Caco-2 (cell line): ENCODE data around the gene NYAP1. TPM values are rescaled to one million over a fixed set of nuclear protein-coding genes. Genes with fewer than 3 reads are reported as not detected.

Experiments used
- BruUV-seq: library from RNA; stranded (reverse); fragments of 400-500 nt; replicated peaks from 2 replicates; lab custom pipeline; 2021; lab: Mats Ljungman, UMichigan
- CTCF ChIA-PET: fragments of 300-600 bp; sonication (Branson Sonifier 250); formaldehyde crosslinking; loops from one replicate; lab custom pipeline; 2022; ENCODE audit warnings: antibody characterized with exemption; lab: Charles Lee
- POLR2A ChIA-PET: fragments of 300-600 bp; sonication (Branson Sonifier 250); formaldehyde crosslinking; loops from one replicate; lab custom pipeline; 2022; ENCODE audit warnings: antibody characterized with exemption; lab: Charles Lee
- DNase-seq, 2 experiments: peaks; one replicate each; pipeline versions ENCODE4 v3.0.0 to v3.0.0-alpha.2; 2020 to 2022
- H3K27me3 ChIP-seq: replicated peaks from 2 replicates; pipeline ENCODE4 v1.6.0; 2011; ENCODE audit warnings: low read length; ENCODE audit not compliant: control insufficient read depth, insufficient read depth
- H3K36me3 ChIP-seq: 2 replicates; pipeline ENCODE4 v1.5.1; 2011; ENCODE audit warnings: low read length; ENCODE audit not compliant: control insufficient read depth, insufficient read depth
- H3K4me1 ChIP-seq: fragments of 250-450 bp; sonication (Bioruptor Pico); 2 replicates; pipeline ENCODE4 v1.5.1; 2020; ENCODE audit warnings: mild to moderate bottlenecking
- H3K4me3 ChIP-seq: 2 replicates; pipeline ENCODE4 v1.5.1; 2011; ENCODE audit warnings: low read depth, mild to moderate bottlenecking, control low read depth, low read length
- H3K9me3 ChIP-seq: fragments of 250-450 bp; sonication (Bioruptor Pico); 2 replicates; pipeline ENCODE4 v1.5.1; 2020; ENCODE audit warnings: mild to moderate bottlenecking, moderate library complexity
- H3K27ac Mint-ChIP-seq: one replicate; pipeline ENCODE4 v1.8.0; 2022; ENCODE audit warnings: mixed read lengths; ENCODE audit not compliant: unreplicated experiment
- H3K27me3 Mint-ChIP-seq: one replicate; pipeline ENCODE4 v1.8.0; 2022; ENCODE audit warnings: mixed read lengths; ENCODE audit not compliant: insufficient read depth, unreplicated experiment
- H3K36me3 Mint-ChIP-seq: one replicate; pipeline ENCODE4 v1.8.0; 2022; ENCODE audit warnings: mild to moderate bottlenecking, mixed read lengths; ENCODE audit not compliant: insufficient read depth, unreplicated experiment
- H3K4me1 Mint-ChIP-seq: one replicate; pipeline ENCODE4 v1.8.0; 2022; ENCODE audit warnings: low read depth, mixed read lengths; ENCODE audit not compliant: unreplicated experiment
- H3K4me3 Mint-ChIP-seq: one replicate; pipeline ENCODE4 v1.8.0; 2022; ENCODE audit warnings: mild to moderate bottlenecking, moderate library complexity, mixed read lengths; ENCODE audit not compliant: unreplicated experiment
- H3K9me3 Mint-ChIP-seq: one replicate; pipeline ENCODE4 v1.8.0; 2022; ENCODE audit warnings: mixed read lengths; ENCODE audit not compliant: unreplicated experiment
- intact Hi-C: fragments of 100-400 bp; cut with micrococcal nuclease; formaldehyde crosslinking; loops from one replicate; pipeline ENCODE4 v1.10.0; 2022; ENCODE audit not compliant: unreplicated experiment
- total RNA-seq: library from RNA; stranded (reverse); gene quantifications from 2 replicates; pipeline ENCODE4 v1.2.3, GENCODE V29; 2022
- TF ChIP-seq, protein P1 (sequence below), 2 experiments: fragments of 200-600 bp in 1 of 2; IDR thresholded peaks; 1 replicate in 1 of 2; 2 replicates in 1 of 2; pipeline versions ENCODE4 v1.5.1 to v1.8.0; 2011 to 2022; ENCODE audit warnings: antibody characterized with exemption in 1 of 2, control low read depth in 1 of 2, inconsistent platforms in 1 of 2, low read depth in 1 of 2, low read length in 1 of 2, mild to moderate bottlenecking in 1 of 2, moderate library complexity in 1 of 2; ENCODE audit not compliant: insufficient read depth in 1 of 2, severe bottlenecking in 1 of 2, unreplicated experiment in 1 of 2

The NYAP1 gene
- total RNA-seq, 1 experiment from 2014 or later: 1.3 TPM

- TF ChIP-seq, protein P1, sequence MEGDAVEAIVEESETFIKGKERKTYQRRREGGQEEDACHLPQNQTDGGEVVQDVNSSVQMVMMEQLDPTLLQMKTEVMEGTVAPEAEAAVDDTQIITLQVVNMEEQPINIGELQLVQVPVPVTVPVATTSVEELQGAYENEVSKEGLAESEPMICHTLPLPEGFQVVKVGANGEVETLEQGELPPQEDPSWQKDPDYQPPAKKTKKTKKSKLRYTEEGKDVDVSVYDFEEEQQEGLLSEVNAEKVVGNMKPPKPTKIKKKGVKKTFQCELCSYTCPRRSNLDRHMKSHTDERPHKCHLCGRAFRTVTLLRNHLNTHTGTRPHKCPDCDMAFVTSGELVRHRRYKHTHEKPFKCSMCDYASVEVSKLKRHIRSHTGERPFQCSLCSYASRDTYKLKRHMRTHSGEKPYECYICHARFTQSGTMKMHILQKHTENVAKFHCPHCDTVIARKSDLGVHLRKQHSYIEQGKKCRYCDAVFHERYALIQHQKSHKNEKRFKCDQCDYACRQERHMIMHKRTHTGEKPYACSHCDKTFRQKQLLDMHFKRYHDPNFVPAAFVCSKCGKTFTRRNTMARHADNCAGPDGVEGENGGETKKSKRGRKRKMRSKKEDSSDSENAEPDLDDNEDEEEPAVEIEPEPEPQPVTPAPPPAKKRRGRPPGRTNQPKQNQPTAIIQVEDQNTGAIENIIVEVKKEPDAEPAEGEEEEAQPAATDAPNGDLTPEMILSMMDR (IDR thresholded peaks at IDR 0.05; ENCODE audit: insufficient read depth in 1 of 2, low read depth in 1 of 2, low read length in 1 of 2, severe bottlenecking in 1 of 2, unreplicated experiment in 1 of 2): no peak
- peak overlapping the region; percentile 53 for H3K27ac Mint-ChIP-seq
- H3K4me1 Mint-ChIP-seq: peaks cover 21% of the 10 kb centered on the region
- POLR2A ChIA-PET: interaction anchor here (0.6 to 1.1 kb wide), 3 partner anchors 15 to 80 kb away, joined by 3 to 12 read pairs (median 4); partner anchors contain the start of gene FBXO24
- Histone ChIP-seq H3K4me1 (peaks cover 31% of the 10 kb centered on the region), H3K36me3 (no peaks in the 10 kb centered on the region), H3K4me3 (no peak overlapping the region), H3K9me3 (no peaks in the 10 kb centered on the region), H3K27me3 (no peaks in the 10 kb centered on the region)
- peak in 1 of 2 experiments; percentile 55 for DNase-seq
- CTCF ChIA-PET: interaction anchor here (0.7 kb wide), 1 partner anchor 14 kb away, joined by 4 read pairs; no protein-coding TSS in a partner anchor
- H3K36me3 Mint-ChIP-seq: peaks cover 8% of the 10 kb centered on the region
- no peaks in the 10 kb centered on the region for H3K27me3 Mint-ChIP-seq
- intact Hi-C loops: no loop called here
- H3K9me3 Mint-ChIP-seq: no peaks in the 10 kb centered on the region
- no TSS peak for BruUV-seq
- H3K4me3 Mint-ChIP-seq: no peak overlapping the region
Measured at GRCh38 chr7:100506356-100506923, 22.7 kb downstream of the NYAP1 start.

- peaks cover 10% of the 10 kb centered on the region for H3K4me1 Mint-ChIP-seq
- no peaks in the 10 kb centered on the region for H3K36me3 Mint-ChIP-seq
- H3K4me3 Mint-ChIP-seq: no peak overlapping the region
- H3K36me3 ChIP-seq: no peaks in the 10 kb centered on the region
- peaks cover 14% of the 10 kb centered on the region for H3K4me1 ChIP-seq
- no TSS peak for BruUV-seq
- POLR2A ChIA-PET: no interaction called here
- TF ChIP-seq, protein P1 (IDR thresholded peaks at IDR 0.05; ENCODE audit: insufficient read depth in 1 of 2, low read depth in 1 of 2, low read length in 1 of 2, severe bottlenecking in 1 of 2, unreplicated experiment in 1 of 2): no peak
- H3K9me3 Mint-ChIP-seq: no peaks in the 10 kb centered on the region
- no peaks in the 10 kb centered on the region for H3K9me3 ChIP-seq
- H3K27me3 ChIP-seq: no peaks in the 10 kb centered on the region
- H3K27ac Mint-ChIP-seq: no peak overlapping the region
- intact Hi-C loops: no loop called here
- CTCF ChIA-PET: no interaction called here
- no peak for DNase-seq
- no peaks in the 10 kb centered on the region for H3K27me3 Mint-ChIP-seq
- no peak overlapping the region for H3K4me3 ChIP-seq
Measured at GRCh38 chr7:100509231-100509630, 25.5 kb downstream of the NYAP1 start.

- H3K4me1 ChIP-seq: peaks cover 7% of the 10 kb centered on the region; the same call in 1 of the 2 replicates
- intact Hi-C loops: no loop called here
- TF ChIP-seq, protein P1 (IDR thresholded peaks at IDR 0.05; ENCODE audit: insufficient read depth in 1 of 2, low read depth in 1 of 2, low read length in 1 of 2, severe bottlenecking in 1 of 2, unreplicated experiment in 1 of 2): no peak
- no peak for DNase-seq
- ChIA-PET CTCF (no interaction called here), POLR2A (no interaction called here)
- BruUV-seq: no TSS peak
- H3K27me3 ChIP-seq: no peaks in the 10 kb centered on the region
- no peak overlapping the region for H3K4me3 ChIP-seq
- Mint-ChIP-seq H3K36me3 (no peaks in the 10 kb centered on the region), H3K4me3 (no peak overlapping the region), H3K4me1 (peaks cover 8% of the 10 kb centered on the region), H3K27me3 (no peaks in the 10 kb centered on the region), H3K9me3 (no peaks in the 10 kb centered on the region), H3K27ac (peak overlapping the region; percentile 26)
- no peaks in the 10 kb centered on the region for H3K36me3 ChIP-seq
- no peaks in the 10 kb centered on the region for H3K9me3 ChIP-seq
Measured at GRCh38 chr7:100510437-100511239, 26.9 kb downstream of the NYAP1 start.
